Measurements from ENCODE around the gene PTPRM. TPM values are rescaled to one million over a fixed set of nuclear protein-coding genes. Genes with fewer than 3 reads are reported as not detected.

The PTPRM gene
- polyA plus RNA-seq, 1 donor from 2014 or later: 126 TPM

DNA sequence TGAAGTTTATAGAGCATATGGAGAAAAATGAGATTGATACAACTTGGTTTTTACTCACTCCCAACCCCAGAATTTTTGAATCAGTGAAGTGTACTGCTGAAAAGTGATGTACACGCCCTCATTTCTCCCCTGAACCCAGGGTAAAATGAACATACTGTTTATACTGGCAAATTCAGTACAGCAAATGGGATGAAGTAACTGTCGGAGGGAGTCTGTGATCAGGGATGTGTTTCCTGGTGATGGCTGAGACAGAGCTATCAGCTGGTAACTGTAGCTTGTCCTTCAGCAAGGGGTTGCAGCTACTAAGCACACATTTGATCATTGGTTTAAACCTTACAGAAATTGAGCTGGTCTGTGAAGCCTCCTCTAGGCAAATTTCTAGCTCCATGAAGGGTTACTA, 191.6 kb downstream of the PTPRM start:
- no peaks in the 10 kb centered on the region for H3K27me3 ChIP-seq (ENCODE audit: insufficient read depth, low read depth, low read length)
- no peaks in the 10 kb centered on the region for H3K9me2 ChIP-seq (ENCODE audit: insufficient read depth, low read length)
- no peaks in the 10 kb centered on the region for H3K36me3 ChIP-seq (ENCODE audit: insufficient read depth, low read length)
- no peak overlapping the region for H3K4me2 ChIP-seq (ENCODE audit: low read length)
- no peak overlapping the region for H3K9ac ChIP-seq (ENCODE audit: low read length)
- H4K20me1 ChIP-seq (ENCODE audit: insufficient read depth): no peaks in the 10 kb centered on the region
- TF ChIP-seq, protein P1, sequence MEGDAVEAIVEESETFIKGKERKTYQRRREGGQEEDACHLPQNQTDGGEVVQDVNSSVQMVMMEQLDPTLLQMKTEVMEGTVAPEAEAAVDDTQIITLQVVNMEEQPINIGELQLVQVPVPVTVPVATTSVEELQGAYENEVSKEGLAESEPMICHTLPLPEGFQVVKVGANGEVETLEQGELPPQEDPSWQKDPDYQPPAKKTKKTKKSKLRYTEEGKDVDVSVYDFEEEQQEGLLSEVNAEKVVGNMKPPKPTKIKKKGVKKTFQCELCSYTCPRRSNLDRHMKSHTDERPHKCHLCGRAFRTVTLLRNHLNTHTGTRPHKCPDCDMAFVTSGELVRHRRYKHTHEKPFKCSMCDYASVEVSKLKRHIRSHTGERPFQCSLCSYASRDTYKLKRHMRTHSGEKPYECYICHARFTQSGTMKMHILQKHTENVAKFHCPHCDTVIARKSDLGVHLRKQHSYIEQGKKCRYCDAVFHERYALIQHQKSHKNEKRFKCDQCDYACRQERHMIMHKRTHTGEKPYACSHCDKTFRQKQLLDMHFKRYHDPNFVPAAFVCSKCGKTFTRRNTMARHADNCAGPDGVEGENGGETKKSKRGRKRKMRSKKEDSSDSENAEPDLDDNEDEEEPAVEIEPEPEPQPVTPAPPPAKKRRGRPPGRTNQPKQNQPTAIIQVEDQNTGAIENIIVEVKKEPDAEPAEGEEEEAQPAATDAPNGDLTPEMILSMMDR (IDR thresholded peaks at IDR 0.05; ENCODE audit: poor library complexity, severe bottlenecking): no peak
- TF ChIP-seq RAD21 (conservative IDR thresholded peaks at IDR 0.05): no peak
- no peak for TF ChIP-seq POLR2AphosphoS5 (IDR thresholded peaks at IDR 0.05)
- no peak for TF ChIP-seq EZH2 (IDR thresholded peaks at IDR 0.05; ENCODE audit: borderline replicate concordance, insufficient read depth, low read length, poor library complexity, severe bottlenecking)
- no peak for TF ChIP-seq EP300 (conservative IDR thresholded peaks at IDR 0.05; ENCODE audit: poor library complexity, severe bottlenecking)
- TF ChIP-seq, protein P2, sequence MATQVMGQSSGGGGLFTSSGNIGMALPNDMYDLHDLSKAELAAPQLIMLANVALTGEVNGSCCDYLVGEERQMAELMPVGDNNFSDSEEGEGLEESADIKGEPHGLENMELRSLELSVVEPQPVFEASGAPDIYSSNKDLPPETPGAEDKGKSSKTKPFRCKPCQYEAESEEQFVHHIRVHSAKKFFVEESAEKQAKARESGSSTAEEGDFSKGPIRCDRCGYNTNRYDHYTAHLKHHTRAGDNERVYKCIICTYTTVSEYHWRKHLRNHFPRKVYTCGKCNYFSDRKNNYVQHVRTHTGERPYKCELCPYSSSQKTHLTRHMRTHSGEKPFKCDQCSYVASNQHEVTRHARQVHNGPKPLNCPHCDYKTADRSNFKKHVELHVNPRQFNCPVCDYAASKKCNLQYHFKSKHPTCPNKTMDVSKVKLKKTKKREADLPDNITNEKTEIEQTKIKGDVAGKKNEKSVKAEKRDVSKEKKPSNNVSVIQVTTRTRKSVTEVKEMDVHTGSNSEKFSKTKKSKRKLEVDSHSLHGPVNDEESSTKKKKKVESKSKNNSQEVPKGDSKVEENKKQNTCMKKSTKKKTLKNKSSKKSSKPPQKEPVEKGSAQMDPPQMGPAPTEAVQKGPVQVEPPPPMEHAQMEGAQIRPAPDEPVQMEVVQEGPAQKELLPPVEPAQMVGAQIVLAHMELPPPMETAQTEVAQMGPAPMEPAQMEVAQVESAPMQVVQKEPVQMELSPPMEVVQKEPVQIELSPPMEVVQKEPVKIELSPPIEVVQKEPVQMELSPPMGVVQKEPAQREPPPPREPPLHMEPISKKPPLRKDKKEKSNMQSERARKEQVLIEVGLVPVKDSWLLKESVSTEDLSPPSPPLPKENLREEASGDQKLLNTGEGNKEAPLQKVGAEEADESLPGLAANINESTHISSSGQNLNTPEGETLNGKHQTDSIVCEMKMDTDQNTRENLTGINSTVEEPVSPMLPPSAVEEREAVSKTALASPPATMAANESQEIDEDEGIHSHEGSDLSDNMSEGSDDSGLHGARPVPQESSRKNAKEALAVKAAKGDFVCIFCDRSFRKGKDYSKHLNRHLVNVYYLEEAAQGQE (IDR thresholded peaks at IDR 0.05; ENCODE audit: borderline replicate concordance): no peak
- no peak for TF ChIP-seq TAF1 (IDR thresholded peaks at IDR 0.05; ENCODE audit: low read depth)
- TF ChIP-seq SMC3 (conservative IDR thresholded peaks at IDR 0.05; ENCODE audit: poor library complexity): no peak
- TF ChIP-seq MXI1 (conservative IDR thresholded peaks at IDR 0.05; ENCODE audit: poor library complexity, severe bottlenecking): no peak
- no peaks in the 10 kb centered on the region for H3K9me3 ChIP-seq (ENCODE audit: low read length)
- no peaks in the 10 kb centered on the region for H3K79me2 ChIP-seq (replicated peaks; ENCODE audit: insufficient read depth, low read length)
- H3F3A ChIP-seq (ENCODE audit: insufficient read depth, low read length, poor library complexity, severe bottlenecking): no peaks in the 10 kb centered on the region
- no peak overlapping the region for H2AFZ ChIP-seq (ENCODE audit: low read depth, low read length)
- H3K4me3 ChIP-seq (ENCODE audit: low read length): no peak overlapping the region
- H3K27ac ChIP-seq (ENCODE audit: low read length): no peak overlapping the region

DNA sequence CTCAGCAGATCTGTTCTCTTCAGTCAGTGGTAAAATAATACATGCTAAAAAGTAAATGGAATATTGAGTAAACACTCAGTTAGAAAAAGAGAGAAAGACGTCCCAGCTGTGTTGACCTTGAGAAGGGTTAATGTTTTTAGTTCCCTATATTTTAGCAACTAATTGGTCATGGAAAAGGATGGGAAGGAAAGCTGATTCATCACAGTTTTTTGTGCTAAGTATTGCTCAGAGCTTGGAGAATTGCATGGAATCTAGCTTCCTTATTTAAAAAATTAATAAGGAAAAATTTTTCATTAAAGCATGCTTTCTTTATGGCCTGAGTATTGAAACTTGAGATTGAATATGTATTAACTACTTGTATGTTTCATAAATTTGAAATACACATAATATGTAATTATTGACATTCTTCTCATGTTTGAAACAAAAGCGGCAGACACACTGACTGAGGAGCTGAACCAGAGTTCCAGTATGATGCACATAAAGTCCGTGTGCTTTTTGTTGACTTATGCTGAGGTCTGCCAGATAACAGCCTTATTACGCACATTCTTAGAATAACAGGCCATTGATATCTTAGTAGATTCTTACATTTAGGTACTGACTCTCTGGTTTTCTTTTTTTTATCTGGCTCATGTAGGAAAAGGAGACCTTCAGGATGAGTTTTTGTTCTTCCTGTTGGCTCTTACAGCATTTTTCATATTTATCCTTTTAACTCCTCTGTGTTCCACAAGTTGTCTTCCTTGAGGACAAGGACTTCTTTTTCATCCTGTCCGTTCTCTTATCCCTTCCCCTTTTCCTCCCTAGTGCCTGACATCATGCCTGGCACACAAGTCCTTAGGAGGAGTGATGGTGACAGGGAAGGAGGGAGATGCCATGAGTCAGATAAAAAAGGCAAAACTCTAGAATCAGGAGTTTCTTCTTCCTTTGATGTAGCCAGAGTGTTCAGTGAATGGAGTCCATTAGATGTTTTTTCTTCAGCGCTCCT, 194.1 kb downstream of the PTPRM start:
- TF ChIP-seq SMC3 (conservative IDR thresholded peaks at IDR 0.05; ENCODE audit: poor library complexity) (no peak), TAF1 (IDR thresholded peaks at IDR 0.05; ENCODE audit: low read depth) (no peak), MXI1 (conservative IDR thresholded peaks at IDR 0.05; ENCODE audit: poor library complexity, severe bottlenecking) (no peak), RAD21 (conservative IDR thresholded peaks at IDR 0.05) (no peak), EP300 (conservative IDR thresholded peaks at IDR 0.05; ENCODE audit: poor library complexity, severe bottlenecking) (no peak), POLR2AphosphoS5 (IDR thresholded peaks at IDR 0.05) (no peak), EZH2 (IDR thresholded peaks at IDR 0.05; ENCODE audit: borderline replicate concordance, insufficient read depth, low read length, poor library complexity, severe bottlenecking) (no peak)
- TF ChIP-seq, protein P1 (IDR thresholded peaks at IDR 0.05; ENCODE audit: poor library complexity, severe bottlenecking): no peak
- TF ChIP-seq, protein P2 (IDR thresholded peaks at IDR 0.05; ENCODE audit: borderline replicate concordance): no peak
- Histone ChIP-seq H3K4me3 (ENCODE audit: low read length) (no peak overlapping the region), H3K27me3 (ENCODE audit: insufficient read depth, low read depth, low read length) (no peaks in the 10 kb centered on the region), H3K27ac (ENCODE audit: low read length) (no peak overlapping the region), H3K36me3 (ENCODE audit: insufficient read depth, low read length) (no peaks in the 10 kb centered on the region), H3K9ac (ENCODE audit: low read length) (no peak overlapping the region), H2AFZ (ENCODE audit: low read depth, low read length) (no peak overlapping the region), H3K9me3 (ENCODE audit: low read length) (no peaks in the 10 kb centered on the region), H3K79me2 (replicated peaks; ENCODE audit: insufficient read depth, low read length) (no peaks in the 10 kb centered on the region), H3K4me2 (ENCODE audit: low read length) (no peak overlapping the region), H4K20me1 (ENCODE audit: insufficient read depth) (no peaks in the 10 kb centered on the region), H3F3A (ENCODE audit: insufficient read depth, low read length, poor library complexity, severe bottlenecking) (no peaks in the 10 kb centered on the region), H3K9me2 (ENCODE audit: insufficient read depth, low read length) (no peaks in the 10 kb centered on the region)
